Measurements from ENCODE around the gene PBXIP1.

PBXIP1 gene

GRCh38 chr1:154937085-154937987, 18.6 kb downstream of the PBXIP1 start:
- H3K27me3 ChIP-seq (ENCODE audit: control insufficient read depth in 2 of 2, insufficient read depth in 2 of 2, low read length in 2 of 2) = no peaks in the 10 kb centered on the region
- peaks cover 30 to 35% of the 10 kb centered on the region in 2 donors for H3K4me1 ChIP-seq (ENCODE audit: control insufficient read depth in 2 of 2, insufficient read depth in 2 of 2, low read length in 2 of 2)
- H3K9ac ChIP-seq (ENCODE audit: low read depth in 1 of 2, low read length in 2 of 2) = peak overlapping the region; percentile 96 to 99
- H3K27ac ChIP-seq (ENCODE audit: low read depth in 2 of 2, low read length in 2 of 2) = peak overlapping the region; percentile 99
- no peaks in the 10 kb centered on the region for H3K36me3 ChIP-seq (ENCODE audit: control insufficient read depth in 2 of 2, insufficient read depth in 2 of 2, low read length in 2 of 2)
- H3K4me3 ChIP-seq (ENCODE audit: low read length in 2 of 2) = peak overlapping the region; percentile 94 to 96
- H3K9me3 ChIP-seq (ENCODE audit: control insufficient read depth in 2 of 2, low read length in 2 of 2) = no peaks in the 10 kb centered on the region

GRCh38 chr1:154936555-154937084, 19.3 kb downstream of the PBXIP1 start, which contains the start of gene PMVK:
PMVK (minus strand) TSS chr1:154936719; CDS start chr1:154936685, 34 bp downstream.
- Histone ChIP-seq H3K27me3 (ENCODE audit: control insufficient read depth in 2 of 2, insufficient read depth in 2 of 2, low read length in 2 of 2) (no peaks in the 10 kb centered on the region), H3K4me3 (ENCODE audit: low read length in 2 of 2) (peak within 1 kb of the TSS; percentile 94 to 96), H3K4me1 (ENCODE audit: control insufficient read depth in 2 of 2, insufficient read depth in 2 of 2, low read length in 2 of 2) (peaks cover 23 to 35% of the 10 kb centered on the region in 2 donors), H3K27ac (ENCODE audit: low read depth in 2 of 2, low read length in 2 of 2) (peak within 1 kb of the TSS; percentile 99), H3K9ac (ENCODE audit: low read depth in 1 of 2, low read length in 2 of 2) (peak within 1 kb of the TSS; percentile 96 to 99), H3K36me3 (ENCODE audit: control insufficient read depth in 2 of 2, insufficient read depth in 2 of 2, low read length in 2 of 2) (no peaks in the 10 kb centered on the region), H3K9me3 (ENCODE audit: control insufficient read depth in 2 of 2, low read length in 2 of 2) (no peaks in the 10 kb centered on the region)

- H3K27me3 ChIP-seq (ENCODE audit: control insufficient read depth in 2 of 2, insufficient read depth in 2 of 2, low read length in 2 of 2) = no peaks in the 10 kb centered on the region
- H3K9me3 ChIP-seq (ENCODE audit: control insufficient read depth in 2 of 2, low read length in 2 of 2) = no peaks in the 10 kb centered on the region
- peak overlapping the region; percentile 99 for H3K27ac ChIP-seq (ENCODE audit: low read depth in 2 of 2, low read length in 2 of 2)
- peaks cover 19 to 35% of the 10 kb centered on the region in 2 donors for H3K4me1 ChIP-seq (ENCODE audit: control insufficient read depth in 2 of 2, insufficient read depth in 2 of 2, low read length in 2 of 2)
- peak overlapping the region; percentile 94 to 96 for H3K4me3 ChIP-seq (ENCODE audit: low read length in 2 of 2)
- peak overlapping the region; percentile 96 to 99 for H3K9ac ChIP-seq (ENCODE audit: low read depth in 1 of 2, low read length in 2 of 2)
- no peaks in the 10 kb centered on the region for H3K36me3 ChIP-seq (ENCODE audit: control insufficient read depth in 2 of 2, insufficient read depth in 2 of 2, low read length in 2 of 2)
These were observed 19.9 kb downstream of the PBXIP1 start for GRCh38 chr1:154935749-154936554.

GRCh38 chr1:154934358-154934948, 21.4 kb downstream of the PBXIP1 start:
- Histone ChIP-seq H3K9me3 (ENCODE audit: control insufficient read depth in 2 of 2, low read length in 2 of 2) (no peaks in the 10 kb centered on the region), H3K4me3 (ENCODE audit: low read length in 2 of 2) (no peak overlapping the region), H3K9ac (ENCODE audit: low read depth in 1 of 2, low read length in 2 of 2) (no peak overlapping the region), H3K36me3 (ENCODE audit: control insufficient read depth in 2 of 2, insufficient read depth in 2 of 2, low read length in 2 of 2) (peaks cover 0 to 2% of the 10 kb centered on the region in 2 donors), H3K4me1 (ENCODE audit: control insufficient read depth in 2 of 2, insufficient read depth in 2 of 2, low read length in 2 of 2) (peaks cover 13 to 35% of the 10 kb centered on the region in 2 donors), H3K27ac (ENCODE audit: low read depth in 2 of 2, low read length in 2 of 2) (no peak overlapping the region), H3K27me3 (ENCODE audit: control insufficient read depth in 2 of 2, insufficient read depth in 2 of 2, low read length in 2 of 2) (no peaks in the 10 kb centered on the region)

- Histone ChIP-seq H3K9me3 (ENCODE audit: control insufficient read depth in 2 of 2, low read length in 2 of 2) (no peaks in the 10 kb centered on the region), H3K9ac (ENCODE audit: low read depth in 1 of 2, low read length in 2 of 2) (peak overlapping the region; percentile 1 to 71), H3K36me3 (ENCODE audit: control insufficient read depth in 2 of 2, insufficient read depth in 2 of 2, low read length in 2 of 2) (peaks cover 3 to 12% of the 10 kb centered on the region in 2 donors), H3K4me1 (ENCODE audit: control insufficient read depth in 2 of 2, insufficient read depth in 2 of 2, low read length in 2 of 2) (peaks cover 8 to 26% of the 10 kb centered on the region in 2 donors), H3K27ac (ENCODE audit: low read depth in 2 of 2, low read length in 2 of 2) (peak overlapping the region; percentile 76 to 92), H3K4me3 (ENCODE audit: low read length in 2 of 2) (peak overlapping the region in 1 of 2 donors; percentile 29), H3K27me3 (ENCODE audit: control insufficient read depth in 2 of 2, insufficient read depth in 2 of 2, low read length in 2 of 2) (no peaks in the 10 kb centered on the region)
These were observed 23.9 kb downstream of the PBXIP1 start for GRCh38 chr1:154931940-154932487.

- Histone ChIP-seq H3K9me3 (ENCODE audit: control insufficient read depth in 2 of 2, low read length in 2 of 2) (no peaks in the 10 kb centered on the region), H3K4me3 (ENCODE audit: low read length in 2 of 2) (no peak overlapping the region), H3K9ac (ENCODE audit: low read depth in 1 of 2, low read length in 2 of 2) (no peak overlapping the region), H3K27ac (ENCODE audit: low read depth in 2 of 2, low read length in 2 of 2) (no peak overlapping the region), H3K27me3 (ENCODE audit: control insufficient read depth in 2 of 2, insufficient read depth in 2 of 2, low read length in 2 of 2) (no peaks in the 10 kb centered on the region), H3K36me3 (ENCODE audit: control insufficient read depth in 2 of 2, insufficient read depth in 2 of 2, low read length in 2 of 2) (peaks cover 28 to 44% of the 10 kb centered on the region in 2 donors), H3K4me1 (ENCODE audit: control insufficient read depth in 2 of 2, insufficient read depth in 2 of 2, low read length in 2 of 2) (no peaks in the 10 kb centered on the region)
These were observed 29.7 kb downstream of the PBXIP1 start for GRCh38 chr1:154926201-154926600.

GRCh38 chr1:154925335-154926170, 30.3 kb downstream of the PBXIP1 start:
- H3K27me3 ChIP-seq (ENCODE audit: control insufficient read depth in 2 of 2, insufficient read depth in 2 of 2, low read length in 2 of 2) = no peaks in the 10 kb centered on the region
- H3K4me1 ChIP-seq (ENCODE audit: control insufficient read depth in 2 of 2, insufficient read depth in 2 of 2, low read length in 2 of 2) = no peaks in the 10 kb centered on the region
- no peaks in the 10 kb centered on the region for H3K9me3 ChIP-seq (ENCODE audit: control insufficient read depth in 2 of 2, low read length in 2 of 2)
- no peak overlapping the region for H3K9ac ChIP-seq (ENCODE audit: low read depth in 1 of 2, low read length in 2 of 2)
- no peak overlapping the region for H3K27ac ChIP-seq (ENCODE audit: low read depth in 2 of 2, low read length in 2 of 2)
- peaks cover 28 to 46% of the 10 kb centered on the region in 2 donors for H3K36me3 ChIP-seq (ENCODE audit: control insufficient read depth in 2 of 2, insufficient read depth in 2 of 2, low read length in 2 of 2)
- no peak overlapping the region for H3K4me3 ChIP-seq (ENCODE audit: low read length in 2 of 2)

GRCh38 chr1:154923695-154924094, 32.2 kb downstream of the PBXIP1 start:
- Histone ChIP-seq H3K9ac (ENCODE audit: low read depth in 1 of 2, low read length in 2 of 2) (no peak overlapping the region), H3K27ac (ENCODE audit: low read depth in 2 of 2, low read length in 2 of 2) (no peak overlapping the region), H3K4me3 (ENCODE audit: low read length in 2 of 2) (no peak overlapping the region), H3K9me3 (ENCODE audit: control insufficient read depth in 2 of 2, low read length in 2 of 2) (no peaks in the 10 kb centered on the region), H3K4me1 (ENCODE audit: control insufficient read depth in 2 of 2, insufficient read depth in 2 of 2, low read length in 2 of 2) (no peaks in the 10 kb centered on the region), H3K36me3 (ENCODE audit: control insufficient read depth in 2 of 2, insufficient read depth in 2 of 2, low read length in 2 of 2) (peaks cover 28 to 40% of the 10 kb centered on the region in 2 donors), H3K27me3 (ENCODE audit: control insufficient read depth in 2 of 2, insufficient read depth in 2 of 2, low read length in 2 of 2) (no peaks in the 10 kb centered on the region)

GRCh38 chr1:154913273-154913672, 42.6 kb downstream of the PBXIP1 start:
- H3K9me3 ChIP-seq (ENCODE audit: control insufficient read depth in 2 of 2, low read length in 2 of 2) = no peaks in the 10 kb centered on the region
- no peaks in the 10 kb centered on the region for H3K36me3 ChIP-seq (ENCODE audit: control insufficient read depth in 2 of 2, insufficient read depth in 2 of 2, low read length in 2 of 2)
- no peak overlapping the region for H3K27ac ChIP-seq (ENCODE audit: low read depth in 2 of 2, low read length in 2 of 2)
- no peaks in the 10 kb centered on the region for H3K27me3 ChIP-seq (ENCODE audit: control insufficient read depth in 2 of 2, insufficient read depth in 2 of 2, low read length in 2 of 2)
- no peaks in the 10 kb centered on the region for H3K4me1 ChIP-seq (ENCODE audit: control insufficient read depth in 2 of 2, insufficient read depth in 2 of 2, low read length in 2 of 2)
- H3K4me3 ChIP-seq (ENCODE audit: low read length in 2 of 2) = no peak overlapping the region
- H3K9ac ChIP-seq (ENCODE audit: low read depth in 1 of 2, low read length in 2 of 2) = no peak overlapping the region
